HepG2 (cell line): Measurements from ENCODE around the gene FGFBP1. TPM values are rescaled to one million over a fixed set of nuclear protein-coding genes. Genes with fewer than 3 reads are reported as not detected.

ENCODE experiments used
- ATAC-seq: fragments of 200-7000 bp; cut with Tn5 transposase; 3 replicates; pipeline ENCODE4 v1.9.1; 2020; ENCODE audit warnings: mild to moderate bottlenecking, moderate library complexity
- BruUV-seq: library from RNA; stranded (reverse); fragments of 400-500 nt; replicated peaks from 2 replicates; lab custom pipeline; 2021; lab: Mats Ljungman, UMichigan
- CTCF ChIA-PET: fragments of 300-600 bp; formaldehyde crosslinking; extraction: SDS; loops from one replicate; lab custom pipeline; 2021; ENCODE audit warnings: low total read pairs, inconsistent platforms, low intra/inter-chr PET ratio; lab: Yijun Ruan, JAX
- POLR2A ChIA-PET: fragments of 350-600 bp; sonication (Branson Sonifier 250); formaldehyde crosslinking; loops from one replicate; lab custom pipeline; 2020; ENCODE audit warnings: antibody characterized with exemption, inconsistent platforms; lab: Yijun Ruan, JAX
- DNase-seq: peaks from one replicate; pipeline ENCODE4 v3.0.0-alpha.2; 2015; ENCODE audit warnings: low spot score
- FAIRE-seq: peaks from 3 replicates; lab custom pipeline; 2011; peaks lifted over from hg19 to GRCh38; lab: Jason Lieb, UNC
- H2AFZ ChIP-seq: one replicate; pipeline ENCODE4 v1.6.1; 2011; ENCODE audit warnings: low read length, inconsistent platforms
- H3K27ac ChIP-seq: fragments of 300-600 bp; 3 replicates; pipeline ENCODE4 v1.8.0; 2011; ENCODE audit warnings: mixed run types, mild to moderate bottlenecking, mixed read lengths, low read length, inconsistent platforms; ENCODE audit not compliant: insufficient read depth; ENCODE audit errors: extremely low read length
- H3K27me3 ChIP-seq, 2 experiments: fragments of 200-600 bp in 1 of 2; 2 replicates in 1 of 2; 3 replicates in 1 of 2; pipeline versions ENCODE4 v1.6.0 to v1.8.0; 2011; ENCODE audit warnings: low read length in 2 of 2, mild to moderate bottlenecking in 2 of 2, moderate library complexity in 2 of 2, inconsistent platforms in 1 of 2; ENCODE audit not compliant: insufficient read depth in 2 of 2, control insufficient read depth in 1 of 2
- H3K36me3 ChIP-seq, 2 experiments: fragments of 200-600 bp in 1 of 2; replicated peaks in 1 of 2; 2 replicates in 1 of 2; 3 replicates in 1 of 2; pipeline versions ENCODE4 v1.5.1 to v1.8.0; 2011; ENCODE audit warnings: low read length in 2 of 2, inconsistent platforms in 1 of 2; ENCODE audit not compliant: insufficient read depth in 2 of 2, control insufficient read depth in 1 of 2
- H3K4me1 ChIP-seq: 2 replicates; pipeline ENCODE4 v1.5.1; 2012; ENCODE audit warnings: low read length, inconsistent platforms; ENCODE audit not compliant: insufficient read depth
- H3K4me2 ChIP-seq: 2 replicates; pipeline ENCODE4 v1.6.0; 2011; ENCODE audit warnings: low read depth, low read length, inconsistent platforms
- H3K4me3 ChIP-seq, 3 experiments: fragments of 200-600 bp in 1 of 3; sonication (generic), shearing (Covaris generic) in 1 of 3; replicated peaks in 1 of 3; 2 replicates each; pipeline ENCODE4 v1.5.1; 2011 to 2016; ENCODE audit warnings: low read length in 3 of 3, inconsistent platforms in 2 of 3, low read depth in 2 of 3, mild to moderate bottlenecking in 2 of 3, control low read depth in 1 of 3, mixed read lengths in 1 of 3; ENCODE audit not compliant: insufficient read depth in 1 of 3
- H3K79me2 ChIP-seq: one replicate; pipeline ENCODE4 v1.6.1; 2011; ENCODE audit warnings: low read length, inconsistent platforms; ENCODE audit not compliant: insufficient read depth
- H3K9ac ChIP-seq: 2 replicates; pipeline ENCODE4 v1.6.0; 2011; ENCODE audit warnings: mild to moderate bottlenecking, low read depth, low read length, inconsistent platforms; ENCODE audit not compliant: insufficient read depth
- H3K9me3 ChIP-seq: 2 replicates; pipeline ENCODE4 v1.5.1; 2012; ENCODE audit warnings: mild to moderate bottlenecking, low read length
- H4K20me1 ChIP-seq: 2 replicates; pipeline ENCODE4 v1.6.0; 2011; ENCODE audit warnings: inconsistent platforms, mild to moderate bottlenecking, low read length, moderate library complexity; ENCODE audit not compliant: insufficient read depth
- GPN1 ChIP-seq: sonication (generic); formaldehyde crosslinking; IDR thresholded peaks from 2 replicates; pipeline ENCODE4 v1.5.1; 2020; ENCODE audit warnings: missing genetic modification reagents, borderline replicate concordance
- HCFC1 ChIP-seq: fragments of 150-350 bp; IDR thresholded peaks from 2 replicates; pipeline ENCODE4 v1.6.1; 2014; ENCODE audit warnings: low read depth, low read length
- MAFG ChIP-seq: sonication (generic); formaldehyde crosslinking; IDR thresholded peaks from 2 replicates; pipeline ENCODE4 v1.5.1; 2020; ENCODE audit warnings: mild to moderate bottlenecking, missing genetic modification reagents
- NFYC ChIP-seq: IDR thresholded peaks from 2 replicates; pipeline ENCODE4 v1.6.1; 2016; ENCODE audit warnings: missing genetic modification reagents, missing compliant biosample characterization
- POGK ChIP-seq: sonication (generic); formaldehyde crosslinking; conservative IDR thresholded peaks from 2 replicates; pipeline ENCODE4 v1.8.0; 2022; ENCODE audit warnings: mild to moderate bottlenecking, moderate library complexity, missing genetic modification reagents
- TBL1XR1 ChIP-seq: fragments of 150-350 bp; IDR thresholded peaks from 2 replicates; pipeline ENCODE4 v1.6.1; 2014; ENCODE audit warnings: borderline replicate concordance, low read length; ENCODE audit not compliant: partially characterized antibody
- TCF7L2 ChIP-seq: IDR thresholded peaks from 2 replicates; pipeline ENCODE4 v1.6.1; 2011; ENCODE audit warnings: mild to moderate bottlenecking, low read depth, low read length, moderate library complexity
- TGIF2 ChIP-seq: IDR thresholded peaks from 2 replicates; pipeline ENCODE4 v1.6.1; 2016; ENCODE audit warnings: control low read depth, missing compliant biosample characterization
- U2AF2 ChIP-seq: fragments of 200-400 bp; formaldehyde crosslinking; IDR thresholded peaks from 2 replicates; pipeline ENCODE4 v1.6.1; 2017; ENCODE audit warnings: low read depth, mild to moderate bottlenecking, low read length
- ZFP1 ChIP-seq: IDR thresholded peaks from 2 replicates; pipeline ENCODE4 v1.6.1; 2016
- ZFP36 ChIP-seq: fragments of 150-350 bp; IDR thresholded peaks from 2 replicates; pipeline ENCODE4 v1.6.1; 2018; ENCODE audit warnings: borderline replicate concordance, low read length, low read depth; ENCODE audit not compliant: partially characterized antibody
- ZMAT3 ChIP-seq: sonication (generic); formaldehyde crosslinking; conservative IDR thresholded peaks from 2 replicates; pipeline ENCODE4 v1.7.0; 2021; ENCODE audit warnings: missing genetic modification reagents
- ZNF232 ChIP-seq: sonication (generic); formaldehyde crosslinking; IDR thresholded peaks from 2 replicates; pipeline ENCODE4 v1.4.0; 2020; ENCODE audit warnings: missing genetic modification reagents, borderline replicate concordance
- ZNF460 ChIP-seq: sonication (generic); formaldehyde crosslinking; IDR thresholded peaks from 2 replicates; pipeline ENCODE4 v1.5.1; 2020; ENCODE audit warnings: missing genetic modification reagents, mild to moderate bottlenecking, borderline replicate concordance
- ZNF468 ChIP-seq: sonication (generic); formaldehyde crosslinking; IDR thresholded peaks from 2 replicates; pipeline ENCODE4 v1.8.0; 2022; ENCODE audit warnings: mild to moderate bottlenecking, moderate library complexity, missing genetic modification reagents
- ZNF746 ChIP-seq: sonication (generic); formaldehyde crosslinking; IDR thresholded peaks from 2 replicates; pipeline ENCODE4 v1.8.0; 2022; ENCODE audit warnings: mild to moderate bottlenecking, missing genetic modification reagents
- ZNF878 ChIP-seq: sonication (generic); formaldehyde crosslinking; IDR thresholded peaks from 2 replicates; pipeline ENCODE4 v1.8.1; 2023; ENCODE audit warnings: mild to moderate bottlenecking, missing genetic modification reagents, moderate library complexity
- ZSCAN30 ChIP-seq: sonication (generic); formaldehyde crosslinking; IDR thresholded peaks from 2 replicates; pipeline ENCODE4 v1.5.0; 2020; ENCODE audit warnings: mild to moderate bottlenecking, missing genetic modification reagents
- WGBS: methylation state at CpG from one replicate; pipeline ENCODE4 v1.1.6; 2017; ENCODE audit warnings: low lambda C conversion rate; 5-methylcytosine and 5-hydroxymethylcytosine counted together
- in situ Hi-C: cut with HindIII; loops from 2 replicates; pipeline ENCODE4 v1.10.0; 2017; ENCODE audit warnings: low pct_unique_long_range_greater_than_20kb; ENCODE audit not compliant: extremely low pct_ligation_motif_present
- intact Hi-C: fragments of 100-400 bp; cut with micrococcal nuclease; formaldehyde crosslinking; loops from one replicate; pipeline ENCODE4 v1.10.0; 2022; ENCODE audit not compliant: unreplicated experiment
- polyA plus RNA-seq, 8 experiments: library from polyadenylated mRNA; depleted of rRNA in 3 of 8; stranded (reverse) in 7 of 8; unstranded in 1 of 8; fragments of >200 nt; fragmentation: Illumina TruSeq in 4 of 8; extraction: Trizol in 4 of 8; gene quantifications; 2 replicates each; pipeline versions ENCODE4 v1.2.1 to v1.2.3, GENCODE V29; 2011 to 2016; ENCODE audit warnings: low read depth in 4 of 8, missing spikeins in 1 of 8, mixed read lengths in 1 of 8; ENCODE audit not compliant: insufficient read depth in 1 of 8
- total RNA-seq, 5 experiments: library from RNA; depleted of rRNA; stranded (reverse); fragments of >200 nt; fragmentation: Illumina TruSeq; extraction: Trizol; gene quantifications; 2 replicates each; pipeline ENCODE4 v1.2.3, GENCODE V29; 2016; ENCODE audit warnings: low read depth in 1 of 5

FGFBP1 gene
- total and polyA plus RNA-seq, 2 of the 13 experiments (the other 11 are each of a cell fraction or from before 2014, with no cell fraction given), result not detected

DNA sequence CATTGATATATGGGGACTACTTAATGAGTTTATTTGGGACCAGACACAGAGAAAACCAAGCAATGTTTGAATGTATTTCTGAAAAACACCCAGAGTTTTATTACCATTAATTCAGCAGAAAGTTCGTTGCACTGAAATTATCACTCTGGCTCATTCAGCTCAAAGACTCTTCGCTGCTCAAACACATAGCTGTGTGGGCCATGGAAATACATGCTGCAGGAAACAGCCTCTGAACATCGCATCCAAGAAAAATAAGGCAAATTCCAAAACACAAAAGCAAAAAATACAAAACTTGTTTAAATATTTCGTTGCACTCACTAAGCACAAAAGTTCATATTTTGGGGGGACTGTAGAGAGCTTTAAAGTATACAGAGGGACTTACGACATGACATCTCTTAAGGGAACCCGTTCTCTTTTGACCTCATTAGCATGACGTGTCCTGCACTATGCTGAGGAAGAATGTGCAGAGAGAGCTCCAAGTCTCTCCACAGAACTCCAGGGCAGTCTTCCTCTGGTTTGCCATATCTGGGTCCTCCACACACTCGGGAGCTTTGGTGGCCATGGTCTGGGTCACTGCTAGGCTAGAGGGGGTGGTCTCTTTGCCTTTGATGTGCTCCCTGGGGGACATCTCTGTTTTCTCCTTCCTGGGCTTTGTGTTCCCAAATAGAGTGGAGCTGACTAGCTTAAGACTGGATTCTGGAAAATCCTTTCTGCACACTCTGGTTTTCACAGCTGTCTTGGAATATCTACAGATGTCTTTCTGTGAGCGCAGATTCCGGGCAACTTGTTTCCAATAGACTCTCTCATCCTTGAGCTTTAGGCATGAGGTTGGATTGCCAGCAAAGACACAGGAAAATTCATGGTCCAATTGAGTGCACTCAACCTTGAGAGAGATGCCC lies 2.8 kb downstream of the FGFBP1 start:
- POLR2A ChIA-PET, result no interaction called here
- ATAC-seq, result no peak
- Histone ChIP-seq H3K79me2 (no peaks in the 10 kb centered on the region), H3K4me1 (no peaks in the 10 kb centered on the region), H3K9me3 (no peaks in the 10 kb centered on the region), H4K20me1 (no peaks in the 10 kb centered on the region), H3K9ac (no peak overlapping the region), H2AFZ (no peak overlapping the region), H3K27me3 (peaks cover 3 to 20% of the 10 kb centered on the region in 2 experiments; a peak in 3 of 5 replicates), H3K36me3 (no peaks in the 10 kb centered on the region), H3K4me3 (no peak overlapping the region), H3K27ac (no peak overlapping the region), H3K4me2 (no peak overlapping the region)
- 30% methylated on average over 10 of the region's 10 CpGs for WGBS
- in situ Hi-C loops (no loop called here), intact Hi-C loops (no loop called here)
- CTCF ChIA-PET, result no interaction called here
- no peak for FAIRE-seq
- no peak for DNase-seq
- no TSS peak for BruUV-seq
- no peak for TF ChIP-seq ZNF460 (CRISPR knock-in tag)
- no peak for TF ChIP-seq TGIF2 (CRISPR knock-in tag)

DNA sequence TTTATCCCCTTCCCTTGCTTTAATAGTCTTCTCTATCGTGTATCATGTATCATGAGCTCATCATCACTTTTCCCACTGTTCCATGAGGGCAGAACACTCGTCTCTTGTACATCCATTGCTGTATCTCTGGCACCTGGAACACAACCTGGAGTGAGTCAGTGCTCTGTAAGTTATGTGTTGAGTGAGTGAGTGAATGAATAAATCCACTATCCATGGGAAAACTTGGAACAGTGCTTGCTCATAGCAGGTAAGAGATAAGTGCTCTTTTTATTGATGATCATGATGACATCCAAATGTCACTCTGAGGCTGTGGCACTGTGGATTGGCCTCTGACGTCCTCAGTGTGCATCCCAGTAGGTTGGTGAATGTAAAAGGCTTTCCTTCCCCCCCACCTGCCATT lies 4.3 kb downstream of the FGFBP1 start:
- Histone ChIP-seq H3K27ac (no peak overlapping the region), H4K20me1 (no peaks in the 10 kb centered on the region), H3K36me3 (no peaks in the 10 kb centered on the region), H3K4me2 (no peak overlapping the region), H3K4me3 (no peak overlapping the region), H3K9ac (no peak overlapping the region), H3K79me2 (no peaks in the 10 kb centered on the region), H3K9me3 (no peaks in the 10 kb centered on the region), H3K4me1 (no peaks in the 10 kb centered on the region), H2AFZ (no peak overlapping the region), H3K27me3 (peaks cover 6 to 22% of the 10 kb centered on the region in 2 experiments; a peak in 3 of 5 replicates)
- CTCF ChIA-PET, result no interaction called here
- 1% methylated on average over 3 of the region's 3 CpGs for WGBS
- FAIRE-seq, result no peak
- POLR2A ChIA-PET, result no interaction called here
- DNase-seq, result no peak
- in situ Hi-C loops, result no loop called here
- BruUV-seq, result no TSS peak
- intact Hi-C loops, result no loop called here
- ATAC-seq, result no peak
- TF ChIP-seq GPN1 (CRISPR knock-in tag), result no peak
- TF ChIP-seq ZNF232 (CRISPR knock-in tag), result no peak
- TF ChIP-seq ZNF468 (CRISPR knock-in tag), result no peak
- TF ChIP-seq ZNF878, result no peak
- TF ChIP-seq POGK (CRISPR knock-in tag), result no peak
- TF ChIP-seq TCF7L2, result no peak
- TF ChIP-seq ZMAT3, result no peak
- no peak for TF ChIP-seq ZFP1 (CRISPR knock-in tag)
- TF ChIP-seq HCFC1, result no peak
- TF ChIP-seq U2AF2, result no peak
- TF ChIP-seq MAFG, result no peak
- no peak for TF ChIP-seq TBL1XR1
- TF ChIP-seq ZFP36, result no peak
- no peak for TF ChIP-seq ZNF746 (CRISPR knock-in tag)
- no peak for TF ChIP-seq NFYC (CRISPR knock-in tag)
- no peak for TF ChIP-seq ZSCAN30 (CRISPR knock-in tag)
